HepG2 (cell line): Measurements from ENCODE around the gene GPR4. TPM values are rescaled to one million over a fixed set of nuclear protein-coding genes. Genes with fewer than 3 reads are reported as not detected.
A peak's percentile ranks its signal among the peaks of the same experiment; 100 is the strongest.

Experiments
- BCL3 ChIP-seq: sonication (generic); formaldehyde crosslinking; IDR thresholded peaks from 2 replicates; pipeline ENCODE4 v1.5.1; 2020; ENCODE audit warnings: mild to moderate bottlenecking, missing genetic modification reagents, moderate library complexity
- DR1 ChIP-seq: sonication (generic); formaldehyde crosslinking; IDR thresholded peaks from 2 replicates; pipeline ENCODE4 v1.8.0; 2021; ENCODE audit warnings: mild to moderate bottlenecking, missing genetic modification reagents, inconsistent platforms
- DRAP1 ChIP-seq: IDR thresholded peaks from 2 replicates; pipeline ENCODE4 v1.6.1; 2016; ENCODE audit warnings: missing genetic modification reagents, missing compliant biosample characterization
- ETS1 ChIP-seq: sonication (generic); formaldehyde crosslinking; IDR thresholded peaks from 2 replicates; pipeline ENCODE4 v1.4.0; 2020; ENCODE audit warnings: missing genetic modification reagents
- MZF1 ChIP-seq: sonication (generic); formaldehyde crosslinking; IDR thresholded peaks from 2 replicates; pipeline ENCODE4 v1.8.1; 2023; ENCODE audit warnings: mild to moderate bottlenecking, missing genetic modification reagents, borderline replicate concordance
- PATZ1 ChIP-seq: sonication (generic); formaldehyde crosslinking; IDR thresholded peaks from 2 replicates; pipeline ENCODE4 v1.4.0; 2020; ENCODE audit warnings: missing genetic modification reagents
- POLR2G ChIP-seq: fragments of 200-400 bp; formaldehyde crosslinking; IDR thresholded peaks from 2 replicates; pipeline ENCODE4 v1.6.1; 2018; ENCODE audit warnings: mild to moderate bottlenecking, low read depth, low read length, moderate library complexity
- SAP130 ChIP-seq: IDR thresholded peaks from 2 replicates; pipeline ENCODE4 v1.6.1; 2016; ENCODE audit warnings: low read depth
- SP5 ChIP-seq: IDR thresholded peaks from 2 replicates; pipeline ENCODE4 v1.6.1; 2016; ENCODE audit warnings: low read depth, borderline replicate concordance
- TARDBP ChIP-seq: sonication (generic); formaldehyde crosslinking; IDR thresholded peaks from 2 replicates; pipeline ENCODE4 v1.8.0; 2022; ENCODE audit warnings: mild to moderate bottlenecking, missing genetic modification reagents
- ZBTB38 ChIP-seq: sonication (generic); formaldehyde crosslinking; IDR thresholded peaks from 2 replicates; pipeline ENCODE4 v1.5.1; 2020; ENCODE audit warnings: mild to moderate bottlenecking, missing genetic modification reagents
- ZBTB4 ChIP-seq: sonication (generic); formaldehyde crosslinking; IDR thresholded peaks from 2 replicates; pipeline ENCODE4 v1.4.0; 2020; ENCODE audit warnings: missing genetic modification reagents, mild to moderate bottlenecking, borderline replicate concordance
- ZFP36 ChIP-seq: fragments of 150-350 bp; IDR thresholded peaks from 2 replicates; pipeline ENCODE4 v1.6.1; 2018; ENCODE audit warnings: borderline replicate concordance, low read length, low read depth; ENCODE audit not compliant: partially characterized antibody
- ZFX ChIP-seq: sonication (generic); formaldehyde crosslinking; IDR thresholded peaks from 2 replicates; pipeline ENCODE4 v1.4.0; 2020; ENCODE audit warnings: mild to moderate bottlenecking, low read depth, missing genetic modification reagents, moderate library complexity
- ZMYM3 ChIP-seq: sonication (generic); formaldehyde crosslinking; IDR thresholded peaks from 2 replicates; pipeline ENCODE4 v1.5.1; 2020; ENCODE audit warnings: mild to moderate bottlenecking, missing genetic modification reagents
- ZNF263 ChIP-seq: sonication (generic); formaldehyde crosslinking; IDR thresholded peaks from 2 replicates; pipeline ENCODE4 v1.4.0; 2020; ENCODE audit warnings: missing genetic modification reagents
- ZNF564 ChIP-seq: sonication (generic); formaldehyde crosslinking; IDR thresholded peaks from 2 replicates; pipeline ENCODE4 v1.8.1; 2023; ENCODE audit warnings: mild to moderate bottlenecking, missing genetic modification reagents
- ZNF580 ChIP-seq: IDR thresholded peaks from 2 replicates; pipeline ENCODE4 v1.6.1; 2016; ENCODE audit warnings: low read depth, borderline replicate concordance
- ZNF629 ChIP-seq: sonication (generic); formaldehyde crosslinking; conservative IDR thresholded peaks from 2 replicates; pipeline ENCODE4 v1.5.0; 2020; ENCODE audit warnings: missing genetic modification reagents
- polyA plus RNA-seq, 8 experiments: library from polyadenylated mRNA; depleted of rRNA in 3 of 8; stranded (reverse) in 7 of 8; unstranded in 1 of 8; fragments of >200 nt; fragmentation: Illumina TruSeq in 4 of 8; extraction: Trizol in 4 of 8; gene quantifications; 2 replicates each; pipeline versions ENCODE4 v1.2.1 to v1.2.3, GENCODE V29; 2011 to 2016; ENCODE audit warnings: low read depth in 4 of 8, missing spikeins in 1 of 8, mixed read lengths in 1 of 8; ENCODE audit not compliant: insufficient read depth in 1 of 8
- total RNA-seq, 5 experiments: library from RNA; depleted of rRNA; stranded (reverse); fragments of >200 nt; fragmentation: Illumina TruSeq; extraction: Trizol; gene quantifications; 2 replicates each; pipeline ENCODE4 v1.2.3, GENCODE V29; 2016; ENCODE audit warnings: low read depth in 1 of 5

GPR4 gene
- total and polyA plus RNA-seq, 2 of the 13 experiments (the other 11 are each of a cell fraction or from before 2014, with no cell fraction given), result 0.15 TPM; not detected in 1

GRCh38 chr19:45638930-45639729 is 37.1 kb upstream of the GPR4 start, which contains the start of gene EML2 (continued):
- 0 out of 2 replicates have a peak, but pooled peaks have one; percentile 11 for TF ChIP-seq PATZ1 (CRISPR knock-in tag)
- TF ChIP-seq ZNF564, result no peak
- TF ChIP-seq DRAP1 (CRISPR knock-in tag), result 0 out of 2 replicates have a peak, but pooled peaks have one; percentile 4
- peak; percentile 55 for TF ChIP-seq SAP130 (CRISPR knock-in tag)
- peak; percentile 60; the same call in 1 of the 2 replicates for TF ChIP-seq ZNF263 (CRISPR knock-in tag)
- TF ChIP-seq ZNF580 (CRISPR knock-in tag), result 0 out of 2 replicates have a peak, but pooled peaks have one; percentile 40
- 0 out of 2 replicates have a peak, but pooled peaks have one; percentile 7 for TF ChIP-seq SP5
- no peak for TF ChIP-seq ZBTB4 (CRISPR knock-in tag)
- TF ChIP-seq ZBTB38 (CRISPR knock-in tag), result 0 out of 2 replicates have a peak, but pooled peaks have one; percentile 3
- TF ChIP-seq POLR2G, result peak; percentile 60
- TF ChIP-seq DR1 (CRISPR knock-in tag), result 0 out of 2 replicates have a peak, but pooled peaks have one; percentile 23
- TF ChIP-seq TARDBP (CRISPR knock-in tag), result peak; percentile 68; the same call in 1 of the 2 replicates
- no peak for TF ChIP-seq ETS1 (CRISPR knock-in tag)
- 0 out of 2 replicates have a peak, but pooled peaks have one; percentile 29 for TF ChIP-seq BCL3 (CRISPR knock-in tag)
- TF ChIP-seq MZF1 (CRISPR knock-in tag), result no peak
- peak; percentile 18; the same call in 1 of the 2 replicates for TF ChIP-seq ZNF629 (CRISPR knock-in tag)
- TF ChIP-seq ZFP36, result peak; percentile 51
- TF ChIP-seq ZMYM3 (CRISPR knock-in tag), result peak; percentile 96
- TF ChIP-seq ZFX (CRISPR knock-in tag), result 0 out of 2 replicates have a peak, but pooled peaks have one; percentile 29
